Neutrophil (primary cell): ENCODE results near the gene SLC25A26.

Source experiments
- H3K27ac ChIP-seq: fragments of 200-600 bp; sonication (generic); 2 replicates; pipeline ENCODE4 v1.5.1; 2016; ENCODE audit warnings: mild to moderate bottlenecking, moderate library complexity
- H3K27me3 ChIP-seq: fragments of 200-600 bp; sonication (generic); 2 replicates; pipeline ENCODE4 v1.6.0; 2016; ENCODE audit warnings: mild to moderate bottlenecking
- H3K36me3 ChIP-seq: fragments of 200-600 bp; sonication (generic); 2 replicates; pipeline ENCODE4 v1.5.1; 2017
- H3K4me1 ChIP-seq, 2 experiments: fragments of 200-600 bp in 1 of 2; sonication (generic) in 1 of 2; 1 replicate in 1 of 2; 2 replicates in 1 of 2; pipeline versions ENCODE4 v1.5.1 to v1.6.1; 2013 to 2016; ENCODE audit warnings: low read depth in 1 of 2, low read length in 1 of 2, mild to moderate bottlenecking in 1 of 2, moderate library complexity in 1 of 2; ENCODE audit not compliant: control insufficient read depth in 1 of 2, insufficient read depth in 1 of 2
- H3K4me3 ChIP-seq, 2 experiments: fragments of 200-600 bp in 1 of 2; sonication (generic) in 1 of 2; 1 replicate in 1 of 2; 2 replicates in 1 of 2; pipeline ENCODE4 v1.5.1; 2013 to 2016; ENCODE audit warnings: low read depth in 1 of 2, low read length in 1 of 2, mild to moderate bottlenecking in 1 of 2, moderate library complexity in 1 of 2
- H3K9me3 ChIP-seq: fragments of 200-600 bp; sonication (generic); 2 replicates; pipeline ENCODE4 v1.5.1; 2016
- TF ChIP-seq, protein P1 (sequence below): fragments of 200-600 bp; sonication (generic); IDR thresholded peaks from 2 replicates; pipeline ENCODE4 v1.5.1; 2016; ENCODE audit warnings: antibody characterized with exemption

SLC25A26 gene

DNA sequence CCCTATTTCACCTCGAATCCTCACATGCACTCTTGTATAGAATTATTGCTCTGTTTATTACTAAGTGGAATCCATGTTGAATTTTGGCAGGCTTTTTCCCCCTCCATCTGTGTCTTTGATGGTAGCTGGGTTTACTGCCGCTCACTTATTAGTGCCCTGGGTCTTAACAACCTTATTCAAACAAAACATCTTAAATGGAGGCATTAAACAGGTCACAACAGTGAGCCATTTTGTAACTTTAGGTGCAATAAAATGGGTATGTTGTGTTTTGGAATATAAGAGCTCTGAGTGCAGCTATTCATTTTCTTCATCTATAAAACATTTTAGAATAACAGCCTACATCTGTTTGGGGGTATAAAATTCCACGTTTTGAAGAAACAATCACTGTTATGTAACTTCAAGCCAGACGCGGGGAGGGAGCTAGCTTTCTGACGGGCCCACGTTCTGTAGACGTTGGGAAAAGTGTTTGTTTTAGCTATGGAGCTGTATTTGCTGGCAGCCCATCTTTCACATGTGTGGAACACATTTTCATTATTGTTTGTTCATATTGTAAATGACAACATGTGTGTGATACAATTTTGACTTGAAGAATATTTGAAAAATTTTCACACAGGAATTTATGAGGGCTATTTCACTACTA, 122.0 kb downstream of the SLC25A26 start:
- Histone ChIP-seq H3K36me3 (no peaks in the 10 kb centered on the region), H3K27ac (no peak overlapping the region), H3K4me3 (no peak overlapping the region), H3K27me3 (no peaks in the 10 kb centered on the region), H3K9me3 (no peaks in the 10 kb centered on the region), H3K4me1 (peaks cover 0 to 4% of the 10 kb centered on the region in 2 experiments)
- TF ChIP-seq, protein P1, sequence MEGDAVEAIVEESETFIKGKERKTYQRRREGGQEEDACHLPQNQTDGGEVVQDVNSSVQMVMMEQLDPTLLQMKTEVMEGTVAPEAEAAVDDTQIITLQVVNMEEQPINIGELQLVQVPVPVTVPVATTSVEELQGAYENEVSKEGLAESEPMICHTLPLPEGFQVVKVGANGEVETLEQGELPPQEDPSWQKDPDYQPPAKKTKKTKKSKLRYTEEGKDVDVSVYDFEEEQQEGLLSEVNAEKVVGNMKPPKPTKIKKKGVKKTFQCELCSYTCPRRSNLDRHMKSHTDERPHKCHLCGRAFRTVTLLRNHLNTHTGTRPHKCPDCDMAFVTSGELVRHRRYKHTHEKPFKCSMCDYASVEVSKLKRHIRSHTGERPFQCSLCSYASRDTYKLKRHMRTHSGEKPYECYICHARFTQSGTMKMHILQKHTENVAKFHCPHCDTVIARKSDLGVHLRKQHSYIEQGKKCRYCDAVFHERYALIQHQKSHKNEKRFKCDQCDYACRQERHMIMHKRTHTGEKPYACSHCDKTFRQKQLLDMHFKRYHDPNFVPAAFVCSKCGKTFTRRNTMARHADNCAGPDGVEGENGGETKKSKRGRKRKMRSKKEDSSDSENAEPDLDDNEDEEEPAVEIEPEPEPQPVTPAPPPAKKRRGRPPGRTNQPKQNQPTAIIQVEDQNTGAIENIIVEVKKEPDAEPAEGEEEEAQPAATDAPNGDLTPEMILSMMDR, result no peak

DNA sequence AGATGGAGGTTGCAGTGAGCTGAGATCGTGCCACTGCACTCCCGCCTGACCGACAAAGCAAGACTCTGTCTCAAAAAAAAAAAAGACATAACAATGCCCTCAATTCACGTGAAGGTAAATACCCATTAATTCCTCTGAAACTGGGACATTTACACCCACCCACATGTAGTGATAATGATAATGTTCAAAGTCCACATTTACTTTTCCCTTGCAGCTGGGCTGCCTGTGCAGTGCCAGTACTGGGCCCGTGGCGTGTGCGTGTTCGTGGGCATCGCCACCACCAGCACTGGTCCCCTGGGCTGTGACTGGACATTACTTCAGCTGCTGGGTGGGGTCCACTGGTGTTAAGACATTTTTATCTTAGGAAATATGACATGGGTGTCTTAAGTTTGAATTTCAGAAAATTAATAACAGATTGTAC, 123.6 kb downstream of the SLC25A26 start:
- Histone ChIP-seq H3K4me3 (no peak overlapping the region), H3K27ac (no peak overlapping the region), H3K9me3 (no peaks in the 10 kb centered on the region), H3K27me3 (no peaks in the 10 kb centered on the region), H3K36me3 (no peaks in the 10 kb centered on the region), H3K4me1 (peaks cover 0 to 4% of the 10 kb centered on the region in 2 experiments)
- TF ChIP-seq, protein P1, result no peak

DNA sequence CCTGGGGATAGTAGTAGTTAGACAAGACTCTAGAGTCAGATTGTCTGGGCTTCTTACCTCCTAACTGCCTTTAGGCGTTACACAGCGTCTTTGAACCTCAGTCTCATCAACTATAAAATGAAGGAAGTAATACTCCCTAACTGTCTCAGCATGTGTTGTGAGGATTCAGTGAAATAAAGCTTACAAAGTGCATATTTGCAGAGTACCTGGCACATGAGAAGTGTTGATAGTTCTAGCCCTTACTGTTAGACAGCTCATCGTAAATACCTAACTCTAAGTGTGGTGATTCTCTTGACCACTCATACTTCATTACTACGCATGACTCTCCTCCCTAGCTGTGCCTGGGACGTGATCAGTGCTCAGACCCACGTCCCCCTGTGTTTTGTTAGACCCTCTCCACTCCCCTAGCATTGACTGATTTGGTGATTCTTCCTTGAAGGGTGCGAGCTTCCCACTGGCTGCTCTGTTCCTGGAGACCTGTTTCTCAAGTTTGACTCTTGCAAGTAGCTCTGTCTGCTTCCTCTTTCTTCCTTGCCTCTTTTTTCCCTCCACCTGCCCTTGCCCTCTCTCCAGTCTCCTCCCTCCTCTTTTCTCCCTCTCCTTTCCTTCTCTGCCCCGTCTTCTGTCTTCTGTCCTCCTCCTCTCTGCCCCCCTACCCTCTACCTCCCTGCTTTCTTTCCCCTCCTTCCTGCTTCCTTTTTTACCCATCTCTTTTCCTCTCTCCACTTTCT, 124.2 kb downstream of the SLC25A26 start:
- Histone ChIP-seq H3K27ac (no peak overlapping the region), H3K27me3 (no peaks in the 10 kb centered on the region), H3K4me3 (no peak overlapping the region), H3K36me3 (no peaks in the 10 kb centered on the region), H3K9me3 (no peaks in the 10 kb centered on the region), H3K4me1 (peaks cover 0 to 4% of the 10 kb centered on the region in 2 experiments)
- TF ChIP-seq, protein P1, result no peak

DNA sequence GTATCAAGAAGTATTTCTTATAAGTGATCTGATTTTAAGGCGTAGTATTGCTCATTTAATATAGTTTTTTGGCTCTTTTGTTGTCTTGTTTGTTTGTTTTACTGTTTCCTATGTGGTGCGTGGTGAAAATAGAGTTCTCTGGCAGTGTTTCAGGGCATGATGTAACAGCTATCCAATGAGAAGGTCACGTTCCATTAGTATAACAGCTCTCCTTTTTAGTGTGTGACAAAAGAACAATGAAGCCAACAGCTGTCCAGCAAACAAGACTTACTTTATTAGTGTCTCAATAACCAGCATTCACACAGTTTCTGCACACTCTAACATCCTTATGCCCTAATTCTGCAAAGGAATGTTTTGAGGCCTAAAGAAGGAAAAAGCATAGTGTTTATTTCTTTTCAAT, 127.9 kb downstream of the SLC25A26 start:
- TF ChIP-seq, protein P1, result no peak
- Histone ChIP-seq H3K4me1 (peaks cover 0 to 4% of the 10 kb centered on the region in 2 experiments), H3K36me3 (no peaks in the 10 kb centered on the region), H3K4me3 (no peak overlapping the region), H3K9me3 (no peaks in the 10 kb centered on the region), H3K27ac (no peak overlapping the region), H3K27me3 (no peaks in the 10 kb centered on the region)

DNA sequence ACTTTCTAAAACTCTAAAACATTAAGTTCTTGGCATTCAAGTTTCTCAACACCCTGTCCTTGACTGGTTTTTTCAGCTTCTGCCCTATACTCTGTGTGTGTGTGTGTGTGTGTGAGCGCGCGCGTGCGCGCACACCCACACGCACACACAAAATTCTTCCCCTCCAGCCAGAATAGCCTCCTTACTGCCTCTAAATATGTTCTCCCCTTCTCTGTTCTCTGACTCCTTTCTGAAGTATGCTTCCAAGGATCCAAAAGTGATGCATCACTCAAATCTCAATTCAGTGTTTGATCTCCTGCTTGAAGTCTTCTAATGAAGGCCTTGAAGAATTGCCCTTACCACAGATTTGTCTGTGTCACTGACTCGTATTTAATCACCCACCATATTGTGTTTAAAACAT, 129.8 kb downstream of the SLC25A26 start:
- Histone ChIP-seq H3K4me1 (no peaks in the 10 kb centered on the region), H3K27me3 (no peaks in the 10 kb centered on the region), H3K27ac (no peak overlapping the region), H3K4me3 (no peak overlapping the region), H3K36me3 (no peaks in the 10 kb centered on the region), H3K9me3 (no peaks in the 10 kb centered on the region)
- TF ChIP-seq, protein P1, result no peak
